Stimulated activated CD8-positive, alpha-beta memory T cell treated with anti-CD3 and anti-CD28 coated beads, Interleukin-7, amount 100 ng/mL, for 24 hours (primary cell): Measurements from ENCODE around the gene ZNF512B.

Experiments used
- DNase-seq: peaks from one replicate; pipeline ENCODE4 v3.0.0-alpha.2; 2020; ENCODE audit warnings: low read depth

ZNF512B gene

DNA sequence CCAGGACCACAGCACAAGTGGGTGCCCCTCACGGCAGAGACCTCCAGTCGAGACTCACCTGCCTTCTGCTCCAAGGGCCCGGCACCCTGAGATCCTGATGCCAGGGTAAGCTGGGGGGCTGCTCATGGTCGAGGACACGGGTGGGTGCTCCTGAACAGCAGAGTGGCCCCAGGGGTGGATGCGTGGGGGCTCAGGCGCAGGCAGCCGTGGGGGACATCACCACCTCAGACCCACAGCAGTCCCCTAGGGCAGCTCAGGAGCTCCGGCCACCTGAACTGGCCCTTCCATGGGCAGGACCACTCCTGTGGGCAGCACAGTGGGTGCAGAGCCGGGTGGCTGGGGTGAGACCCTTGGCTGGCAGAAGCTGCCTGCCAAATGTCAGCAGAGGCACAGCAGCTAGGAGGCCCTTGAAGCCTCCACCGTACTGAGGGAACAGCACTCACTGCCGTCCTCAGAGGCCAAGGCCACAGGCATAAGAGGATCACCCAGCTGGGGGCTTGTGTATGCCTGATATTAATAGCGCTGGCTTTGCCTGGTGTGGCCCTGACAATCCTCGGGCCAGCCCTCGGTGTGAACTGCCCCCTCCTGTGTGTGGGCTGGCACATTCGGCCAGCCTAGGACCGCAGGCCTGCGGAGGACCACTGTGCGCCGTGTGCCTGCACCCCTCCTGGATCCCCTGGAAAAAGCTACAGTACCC lies 18.9 kb downstream of the ZNF512B start:
- no peak for DNase-seq

DNA sequence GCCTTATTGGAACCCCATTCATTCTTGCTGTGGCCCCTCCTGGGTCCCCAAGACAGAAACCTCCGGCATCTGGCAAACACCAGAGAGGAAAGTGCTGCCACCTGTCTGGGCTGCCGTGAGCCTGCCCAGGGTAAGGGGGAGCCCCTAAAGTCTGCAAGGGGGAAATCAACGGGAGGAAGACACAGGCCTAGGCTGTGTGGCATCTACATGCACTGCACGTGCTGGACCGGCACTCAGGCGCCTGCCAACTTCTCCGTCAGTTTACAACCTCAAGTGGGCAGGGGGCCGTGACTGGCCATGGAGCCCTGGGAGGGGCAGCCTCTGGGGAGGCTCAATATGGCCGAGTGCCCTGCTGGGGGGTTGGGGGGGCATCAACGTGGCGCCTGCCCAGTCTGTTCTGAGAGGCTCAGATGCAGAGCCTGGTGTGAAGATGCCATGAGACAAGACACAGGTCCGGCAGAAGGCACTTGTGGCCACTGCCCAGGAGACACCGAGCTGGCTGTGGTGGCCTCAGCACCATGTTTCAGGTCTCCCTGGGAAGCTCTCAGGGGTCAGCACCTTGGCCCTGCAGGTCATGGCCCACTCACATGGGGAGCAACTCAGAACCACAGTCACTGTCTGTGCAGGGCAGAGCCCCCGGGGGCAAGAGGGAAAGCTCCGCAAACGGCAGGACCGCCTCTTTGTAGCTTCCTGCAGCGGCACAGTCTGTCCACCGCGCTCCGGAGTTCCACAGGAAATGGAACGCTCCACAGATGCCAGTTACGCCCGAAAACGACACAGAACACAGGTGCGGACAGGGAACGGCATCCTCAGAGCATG lies 21.9 kb downstream of the ZNF512B start:
- no peak for DNase-seq

DNA sequence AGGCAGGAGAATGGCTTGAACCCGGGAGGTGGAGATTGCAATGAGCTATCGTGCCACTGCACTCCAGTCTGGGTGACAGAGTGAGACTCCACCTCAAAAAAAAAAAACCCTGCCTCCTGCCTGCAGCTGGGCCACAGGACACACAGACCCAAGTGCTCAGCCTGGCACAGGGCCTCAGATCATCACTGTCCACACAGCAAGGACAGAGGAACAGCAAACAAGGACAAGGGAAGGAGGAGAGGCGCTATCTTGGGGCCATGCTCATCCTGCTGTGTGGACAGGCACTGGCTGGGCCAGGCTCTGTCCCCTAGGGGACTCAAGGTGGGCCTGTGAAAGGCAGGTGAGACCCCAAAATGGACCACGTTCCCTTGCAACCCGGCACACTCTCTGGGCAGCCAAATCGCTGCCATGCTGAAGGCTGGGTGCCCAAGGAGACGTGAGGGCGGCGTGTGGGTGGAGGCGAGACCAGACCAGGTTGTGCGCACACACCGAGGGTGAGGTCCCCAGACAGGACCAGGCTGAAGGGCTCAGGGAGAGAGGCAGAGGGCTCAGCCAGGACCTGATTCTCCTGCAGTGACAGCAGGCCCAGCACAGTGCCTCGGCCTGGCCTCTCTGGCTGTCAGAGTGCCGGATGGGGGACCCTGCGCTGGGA lies 22.6 kb downstream of the ZNF512B start:
- no peak for DNase-seq

DNA sequence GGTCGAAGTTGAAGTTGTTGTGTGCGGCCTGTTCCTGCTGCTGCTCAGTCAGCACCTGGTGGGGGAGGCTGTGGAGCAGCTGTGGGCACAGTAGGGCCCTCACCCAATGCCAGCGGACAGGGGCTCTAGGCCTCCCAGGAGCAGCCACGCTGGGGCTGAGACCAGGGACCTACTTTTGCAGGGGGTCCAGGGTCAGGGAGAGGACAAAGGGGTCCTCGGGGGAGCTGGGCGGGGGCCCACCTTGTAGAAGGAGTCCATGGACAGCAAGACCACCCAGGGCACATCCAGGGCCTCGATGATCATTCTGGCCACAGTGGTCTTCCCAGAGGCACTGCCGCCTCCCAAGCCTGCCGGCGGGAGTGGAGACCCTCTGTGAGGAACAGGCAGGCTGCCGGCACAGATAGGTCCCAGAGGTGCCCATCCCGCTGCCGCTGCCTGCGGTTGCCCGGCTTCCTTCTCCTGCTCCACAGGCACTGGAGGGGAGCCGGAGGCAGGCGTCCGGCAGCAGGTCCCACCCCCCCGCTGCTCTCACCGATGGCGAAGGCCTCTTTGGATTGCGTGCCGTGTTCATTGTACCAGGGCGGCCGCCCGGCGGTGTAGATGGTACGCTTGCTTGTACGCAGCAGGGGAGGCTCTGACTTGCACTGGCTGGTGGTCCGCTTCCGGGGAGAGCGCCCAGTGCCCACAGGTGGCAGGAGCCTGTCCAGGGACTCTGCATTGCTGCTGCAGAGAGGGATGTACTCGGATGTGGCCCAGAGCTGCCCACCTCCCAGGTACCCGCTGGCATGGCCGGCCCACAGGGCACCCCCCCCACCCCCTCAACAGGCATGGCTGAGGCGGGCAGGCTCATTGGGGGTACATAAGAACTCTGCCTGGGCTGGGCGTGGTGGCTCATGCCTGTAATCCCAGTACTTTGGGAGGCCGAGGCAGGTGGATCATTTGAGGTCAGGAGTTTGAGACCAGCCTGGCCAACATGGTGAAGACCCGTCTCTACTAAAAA lies 23.5 kb downstream of the ZNF512B start:
- no peak for DNase-seq

DNA sequence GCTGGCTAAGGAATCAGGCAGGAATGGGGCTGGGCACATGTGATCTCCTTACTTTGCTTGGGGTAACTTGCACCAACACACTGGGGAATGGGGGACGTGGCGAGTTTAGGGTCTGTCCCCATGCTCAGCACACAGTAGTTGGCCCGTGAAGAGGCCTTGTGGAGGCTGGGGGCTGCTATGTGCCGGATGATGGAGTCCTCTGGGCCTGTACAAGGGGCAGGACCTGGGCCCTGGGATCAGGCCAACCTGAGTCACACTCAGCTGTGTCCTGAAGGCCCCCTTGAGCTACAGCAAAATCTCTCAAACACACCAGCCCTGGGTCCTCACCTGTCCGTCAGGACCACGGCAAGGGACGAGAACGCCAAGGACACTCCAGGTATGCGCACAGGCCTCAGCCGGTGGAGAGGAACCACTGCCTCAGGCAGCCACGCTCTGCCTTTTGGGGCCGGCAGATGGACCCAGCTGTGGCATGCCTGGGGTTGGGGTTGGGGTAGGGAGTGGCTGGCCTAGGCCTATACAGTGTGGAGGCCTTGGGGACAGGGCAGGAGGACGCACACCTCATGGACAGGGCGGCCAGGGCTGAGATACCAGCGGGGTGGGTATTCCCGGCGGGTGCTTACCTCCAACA lies 24.6 kb downstream of the ZNF512B start:
- no peak for DNase-seq

DNA sequence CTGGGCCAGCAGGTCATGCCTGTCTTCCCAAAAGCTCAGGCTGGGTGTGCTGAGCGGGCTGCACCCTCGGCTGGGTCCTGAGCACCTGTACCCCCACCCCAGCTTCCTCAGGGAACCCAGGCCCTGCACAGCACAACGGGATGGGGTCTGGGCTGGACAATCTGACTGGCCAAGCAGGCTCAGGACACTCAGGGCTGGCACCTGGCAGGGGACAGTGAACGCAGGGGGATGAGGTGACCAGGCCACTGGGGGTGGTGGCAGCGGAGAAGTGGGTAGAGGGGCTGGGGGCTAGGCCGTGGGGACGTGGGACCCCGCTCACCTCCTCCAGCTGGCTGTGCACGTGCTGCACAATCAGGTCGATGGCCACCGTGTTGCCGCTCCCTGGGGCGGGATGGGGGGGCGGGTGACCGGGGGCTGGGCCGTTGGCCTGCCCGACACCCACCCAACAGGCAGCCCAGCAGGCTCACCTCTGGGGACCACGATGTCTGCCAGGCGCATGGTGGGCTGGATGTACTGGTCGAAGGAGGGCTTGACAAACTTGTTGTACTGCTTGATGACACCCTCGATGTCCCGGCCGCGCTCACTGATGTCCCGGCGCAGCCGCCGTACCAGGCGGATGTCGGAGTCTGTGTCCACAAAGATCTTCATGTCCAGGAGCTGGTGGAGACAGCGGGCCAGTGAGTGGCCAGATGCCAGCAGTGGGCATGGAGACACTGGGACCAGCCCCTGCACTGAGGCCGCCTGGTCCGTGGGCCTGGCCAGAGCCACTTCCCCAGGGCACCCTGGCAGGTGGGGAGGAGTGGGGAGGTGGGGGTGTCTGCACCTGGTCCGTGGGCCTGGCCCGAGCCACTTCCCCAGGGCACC lies 25.4 kb downstream of the ZNF512B start:
- DNase-seq: no peak

DNA sequence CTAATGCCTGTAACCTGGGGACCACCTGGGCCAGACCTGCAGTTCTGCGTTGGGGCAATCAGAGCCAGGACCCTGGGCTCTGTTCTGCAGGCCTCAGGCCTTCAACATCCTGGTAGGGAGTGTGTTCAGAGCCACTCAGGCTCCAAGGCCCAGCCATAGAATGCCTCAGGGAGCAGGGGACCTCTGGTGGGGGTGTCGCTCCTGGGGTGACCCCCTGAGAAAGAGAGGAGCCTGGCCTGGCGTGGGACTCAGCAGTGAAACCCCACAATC lies 26.0 kb downstream of the ZNF512B start:
- DNase-seq: no peak

DNA sequence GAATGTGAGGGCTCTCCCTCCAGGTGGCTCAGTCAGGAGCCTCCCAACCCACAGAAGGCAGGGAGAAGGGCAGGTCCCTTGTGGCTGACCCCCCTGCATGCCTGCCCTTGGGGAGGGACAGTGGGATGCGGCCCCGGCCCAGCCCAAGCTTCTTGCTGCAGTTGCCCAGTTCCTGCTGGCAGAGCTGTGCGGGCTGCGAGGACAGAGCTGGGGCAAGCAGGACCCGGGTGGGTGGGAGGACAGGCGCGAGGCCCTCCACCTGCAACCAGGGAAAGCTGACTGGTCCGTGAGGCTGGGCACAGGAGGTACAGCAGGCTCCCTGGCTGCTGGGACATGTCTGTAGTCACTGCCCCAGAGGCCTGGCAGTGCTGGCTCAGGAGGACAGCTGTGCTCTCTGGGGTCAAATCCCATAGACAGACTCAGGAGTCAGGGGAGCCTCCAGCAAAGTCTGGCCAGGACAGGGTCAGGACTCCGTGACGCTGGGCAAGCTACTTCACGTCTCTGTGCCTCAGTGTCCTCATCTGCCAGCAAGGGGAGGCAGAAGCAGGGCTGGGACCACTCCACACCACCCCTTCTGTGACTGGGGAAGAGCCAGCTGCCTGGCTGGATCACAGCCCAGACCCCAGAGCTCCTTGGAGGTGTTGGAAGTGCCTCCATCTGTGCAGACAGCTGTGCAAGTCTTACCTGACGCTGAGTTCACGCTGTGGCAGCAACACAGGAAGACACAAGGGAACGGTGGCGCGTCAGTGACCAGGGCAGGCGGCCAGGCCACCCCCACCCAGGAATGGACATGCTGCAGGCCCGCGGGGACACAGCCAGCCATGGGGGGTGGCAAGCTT lies 26.5 kb downstream of the ZNF512B start:
- DNase-seq: no peak

DNA sequence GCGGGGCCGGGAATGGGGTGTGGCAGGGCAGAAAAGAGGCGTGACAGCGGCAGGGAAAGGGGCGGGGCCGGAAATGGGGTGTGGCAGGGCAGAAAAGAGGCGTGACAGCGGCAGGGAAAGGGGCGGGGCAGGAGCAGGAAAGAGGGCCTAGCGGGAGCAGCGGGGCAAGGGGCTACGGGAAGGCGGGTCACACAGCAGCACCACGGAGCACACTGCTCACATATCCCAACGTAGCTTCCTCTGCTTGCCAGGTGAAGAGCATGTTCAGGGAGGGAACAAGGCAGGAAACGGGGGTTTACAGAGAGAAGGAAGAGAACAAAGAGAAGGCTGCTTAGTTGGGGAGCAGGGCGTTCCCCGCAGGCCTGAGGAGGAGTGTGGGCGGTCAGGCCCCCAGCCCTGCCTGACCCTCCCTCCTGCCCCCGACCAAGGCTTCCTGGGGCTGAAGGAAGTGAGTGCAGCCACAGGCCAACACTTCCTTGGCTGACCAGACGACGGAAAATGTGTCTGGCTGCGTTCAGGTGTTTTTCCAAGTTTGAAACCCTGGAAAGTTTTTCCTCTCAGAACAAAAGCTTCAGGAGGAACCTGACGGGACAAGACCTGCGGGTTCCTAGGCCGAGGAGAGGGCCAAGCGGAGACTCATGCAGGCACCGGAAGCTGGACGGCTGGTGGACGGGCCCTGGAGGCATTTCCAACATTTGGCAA lies 27.3 kb downstream of the ZNF512B start:
- DNase-seq: no peak

DNA sequence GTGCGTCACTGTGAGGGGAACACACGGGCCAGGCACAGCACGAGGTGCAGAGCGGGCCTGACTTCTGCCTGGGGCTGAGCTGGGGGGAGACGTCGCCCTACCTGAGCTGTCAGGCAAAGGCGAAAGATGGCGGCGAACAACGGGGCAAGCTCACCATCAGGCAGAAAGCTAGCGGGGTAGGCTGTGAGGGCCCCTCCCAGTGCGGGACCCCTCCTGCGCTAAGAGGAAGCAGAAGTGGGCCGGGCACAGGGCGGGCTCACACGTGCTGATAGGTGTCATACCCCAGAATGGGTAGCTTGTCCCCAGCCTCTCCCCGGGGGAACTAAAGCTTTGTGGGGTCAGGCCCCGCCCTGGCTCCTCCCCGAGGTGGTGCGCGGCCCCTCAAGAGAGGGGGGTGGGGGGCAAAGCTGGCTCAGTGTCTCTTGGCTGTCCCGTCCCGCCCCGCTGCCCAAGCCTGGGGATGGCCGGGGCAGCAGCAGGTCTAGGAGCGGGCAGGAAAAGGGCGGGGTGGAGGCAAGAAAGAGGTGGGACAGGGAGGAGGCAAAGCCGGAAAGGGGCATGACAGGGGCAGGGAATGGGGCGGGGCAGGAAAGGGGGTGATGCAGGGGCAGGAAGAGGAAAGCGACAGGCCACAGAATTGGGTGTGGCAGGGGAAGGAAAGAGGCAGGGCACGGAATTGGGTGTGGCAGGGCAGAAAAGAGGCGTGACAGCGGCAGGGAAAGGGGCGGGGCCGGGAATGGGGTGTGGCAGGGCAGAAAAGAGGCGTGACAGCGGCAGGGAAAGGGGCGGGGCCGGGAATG lies 28.2 kb downstream of the ZNF512B start:
- no peak for DNase-seq

DNA sequence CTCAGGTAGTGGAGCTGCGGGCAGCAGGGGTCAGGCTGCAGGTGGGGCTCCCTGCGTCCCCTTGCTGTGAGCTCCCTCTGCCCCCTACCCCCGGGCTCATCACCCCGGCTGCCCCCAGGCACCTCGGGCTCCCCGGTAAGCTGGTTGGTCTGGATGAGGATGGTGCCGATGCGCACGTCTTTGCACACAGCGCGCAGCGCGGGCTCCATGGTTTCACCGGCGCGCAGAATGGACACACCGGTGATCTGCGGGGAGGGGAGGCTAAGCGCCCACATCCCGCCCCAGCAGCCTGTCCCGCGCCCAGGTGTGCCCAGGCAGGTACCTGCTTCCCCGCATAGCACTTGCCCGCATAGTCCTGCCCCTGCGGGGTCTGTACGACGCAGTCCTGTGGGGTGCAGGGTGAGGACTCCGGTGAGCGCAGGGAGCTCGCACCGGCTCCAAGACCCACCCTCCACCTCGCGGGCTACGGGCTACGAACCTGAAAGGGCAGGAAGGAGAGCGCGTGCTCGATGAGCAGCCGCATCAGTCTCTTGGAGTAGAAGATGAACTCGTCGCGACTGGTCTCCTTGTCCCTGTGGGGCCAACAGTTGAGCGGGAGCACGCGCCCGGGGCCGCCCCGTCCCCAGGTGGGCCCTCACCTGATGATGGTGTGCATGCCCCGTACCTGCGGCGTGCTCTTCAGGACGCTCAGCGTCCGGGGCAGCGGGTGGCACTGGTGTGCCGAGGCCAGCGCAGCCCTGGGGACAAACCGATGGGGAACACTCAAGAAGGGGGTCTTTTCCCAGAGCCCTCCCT lies 29.1 kb downstream of the ZNF512B start:
- DNase-seq: no peak

DNA sequence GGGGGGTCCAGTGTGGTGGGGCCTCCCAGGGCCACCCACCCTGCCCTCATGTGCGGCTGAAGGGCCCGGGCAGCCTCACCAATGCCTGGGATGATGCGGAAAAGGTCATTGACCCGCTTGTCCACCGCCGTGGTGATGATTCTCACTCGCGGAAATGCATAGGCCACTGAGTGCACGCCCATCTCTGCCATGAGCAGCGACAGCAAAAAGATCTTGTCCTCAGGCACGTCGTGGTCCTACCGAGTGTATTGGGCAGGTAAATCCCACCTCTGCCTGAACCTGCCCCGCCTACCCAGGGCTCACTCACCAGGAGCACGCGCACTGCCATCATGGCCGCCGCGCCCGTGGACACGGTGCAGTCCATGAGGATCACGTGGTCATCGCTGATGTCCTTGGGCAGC lies 29.7 kb downstream of the ZNF512B start:
- no peak for DNase-seq

DNA sequence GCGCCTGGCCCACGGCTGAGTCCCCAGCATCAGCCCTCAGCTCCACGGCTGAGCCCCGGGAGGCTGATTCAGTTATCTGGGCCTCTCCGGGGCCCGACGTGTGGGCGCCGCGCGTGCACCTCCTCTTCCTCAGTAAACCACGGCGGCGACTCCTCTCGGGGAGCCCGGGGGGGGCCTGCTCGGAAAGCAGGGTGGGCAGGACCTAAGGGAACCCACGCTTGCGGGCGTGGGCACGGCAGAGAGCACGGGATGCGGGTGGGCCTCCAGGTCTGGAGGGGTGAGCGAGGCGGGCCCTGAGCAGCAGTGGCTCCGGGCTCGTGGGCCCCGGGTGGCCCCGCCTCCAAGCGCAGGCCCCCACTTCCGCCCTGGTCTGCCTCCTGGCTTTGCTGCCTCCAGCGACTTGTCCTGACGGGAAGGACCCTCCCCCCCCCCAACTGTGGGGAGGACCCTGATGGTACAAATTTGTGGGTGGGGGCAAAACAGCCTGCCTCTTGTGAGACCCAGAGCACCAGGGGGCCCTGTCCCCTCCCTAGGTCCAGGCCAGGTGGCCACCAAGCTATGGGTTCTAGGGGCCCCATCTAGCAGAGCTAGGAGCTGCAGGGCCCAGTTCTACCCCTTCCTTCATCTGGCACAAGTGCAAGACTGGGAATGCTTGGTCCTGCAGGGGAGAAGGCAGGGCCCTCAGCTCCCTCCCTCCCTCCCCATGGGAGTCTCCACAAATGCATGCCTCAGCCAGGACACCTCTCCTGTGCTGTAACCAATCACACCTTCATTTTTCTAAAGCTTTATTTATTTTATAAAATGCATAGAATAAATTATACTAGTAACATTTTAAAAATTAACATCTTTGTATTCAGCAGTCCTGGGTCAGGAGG lies 30.4 kb downstream of the ZNF512B start:
- DNase-seq: no peak

DNA sequence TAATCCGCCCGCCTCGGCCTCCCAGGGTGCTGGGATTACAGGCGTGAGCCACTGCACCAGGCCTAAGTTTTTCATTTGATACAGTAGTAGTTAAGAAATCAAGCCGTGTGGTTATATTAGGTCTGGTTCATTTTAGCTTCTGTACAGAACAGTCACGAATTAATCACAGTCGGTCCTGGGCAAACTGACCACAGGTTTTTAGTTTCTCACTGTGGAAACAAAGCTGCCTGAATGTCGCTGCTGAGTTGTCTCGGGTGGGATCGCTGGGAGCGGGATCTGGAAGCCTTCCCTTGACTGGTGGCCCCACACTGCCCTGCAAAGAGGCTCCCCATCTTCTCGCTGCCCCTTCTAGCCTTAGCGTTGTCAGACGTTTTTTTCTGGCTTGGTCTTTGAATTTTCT lies 32.1 kb downstream of the ZNF512B start:
- DNase-seq: no peak

DNA sequence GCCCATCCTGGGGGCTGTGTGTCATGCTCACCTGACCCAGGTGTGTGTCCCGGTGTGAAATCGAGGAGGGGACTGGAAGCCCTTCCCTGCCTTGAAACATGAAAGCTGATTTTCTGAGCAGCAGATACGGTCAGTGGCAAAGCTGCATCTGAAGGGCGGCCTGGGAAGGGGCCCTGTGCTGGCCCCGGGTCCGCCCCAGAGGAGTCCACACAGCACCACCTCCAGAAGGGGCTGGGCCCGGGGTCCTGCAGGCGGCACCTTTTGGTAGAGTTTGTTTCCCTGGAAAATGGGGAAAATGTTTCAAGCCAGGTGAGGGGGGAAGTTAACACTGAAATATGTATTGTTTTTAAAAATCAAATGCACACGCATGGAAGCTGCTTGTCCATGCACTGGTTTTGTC lies 34.3 kb downstream of the ZNF512B start:
- no peak for DNase-seq

DNA sequence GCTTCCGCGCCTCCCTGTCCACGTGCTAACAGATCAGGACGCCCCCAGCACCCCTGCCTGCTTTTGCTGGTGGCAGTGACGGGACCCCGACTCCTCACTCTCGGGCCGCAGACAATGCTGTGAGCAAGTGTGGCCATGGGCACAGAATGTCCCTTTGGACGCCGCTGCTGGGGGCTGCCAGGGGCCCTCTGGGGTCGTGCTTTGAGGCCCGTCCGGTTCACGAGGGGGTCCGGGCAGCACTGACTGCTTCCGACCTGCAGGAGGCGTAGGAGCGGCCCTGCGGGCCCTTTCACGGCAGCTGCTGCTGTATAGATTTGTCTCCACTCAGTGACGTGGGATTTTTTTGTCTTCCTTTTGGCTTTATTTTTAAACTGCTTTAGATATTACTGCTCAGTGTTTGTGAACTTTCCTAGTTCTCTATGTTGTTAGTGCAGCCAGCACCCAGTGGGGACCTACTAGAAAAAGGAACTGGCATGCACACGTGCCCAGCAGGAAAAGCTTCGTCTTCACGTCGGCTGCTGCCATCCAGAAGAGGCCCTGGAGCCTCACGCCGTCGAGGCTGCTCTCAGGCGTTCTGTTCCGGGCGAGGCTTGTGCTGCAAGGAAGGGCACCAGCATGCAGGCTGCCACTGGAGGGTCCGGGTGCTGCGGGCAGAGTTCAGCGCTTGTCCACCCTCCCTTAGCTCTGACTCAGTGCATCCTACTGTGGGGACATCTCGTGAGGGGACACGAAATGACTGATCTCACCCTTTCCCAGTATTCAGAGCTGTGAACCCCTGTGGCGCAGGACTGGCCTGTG lies 35.3 kb downstream of the ZNF512B start:
- no peak for DNase-seq
